Uterus (tissue), 4 donors: ENCODE data around the gene C6orf89. TPM values are rescaled to one million over a fixed set of nuclear protein-coding genes. Genes with fewer than 3 reads are reported as not detected.

Experiments used
- DNase-seq, 2 donors: peaks; one replicate each; pipeline ENCODE4 v3.0.0-alpha.2; 2019 to 2020
- H3K27ac ChIP-seq, 2 donors: fragments of 200-600 bp; sonication (generic); 1 replicate in 1 of 2; 2 replicates in 1 of 2; pipeline ENCODE4 v1.5.1; 2016 to 2018
- H3K27me3 ChIP-seq, 2 donors: fragments of 200-600 bp; sonication (generic); one replicate each; pipeline ENCODE4 v1.5.1; 2018 to 2019; ENCODE audit warnings: control low read depth in 1 of 2
- H3K36me3 ChIP-seq, 2 donors: fragments of 200-600 bp; sonication (generic); one replicate each; pipeline ENCODE4 v1.5.1; 2019; ENCODE audit warnings: control low read depth in 1 of 2
- H3K4me1 ChIP-seq, 2 donors: fragments of 200-600 bp; sonication (generic); one replicate each; pipeline ENCODE4 v1.5.1; 2018 to 2019; ENCODE audit warnings: control low read depth in 1 of 2
- H3K4me3 ChIP-seq, 2 donors: fragments of 200-600 bp; sonication (generic); 1 replicate in 1 of 2; 2 replicates in 1 of 2; pipeline ENCODE4 v1.5.1; 2018 to 2019; ENCODE audit warnings: mild to moderate bottlenecking in 1 of 2
- H3K9me3 ChIP-seq, 2 donors: fragments of 200-600 bp; sonication (generic); one replicate each; pipeline ENCODE4 v1.5.1; 2019; ENCODE audit warnings: control low read depth in 1 of 2
- POLR2A ChIP-seq, 2 donors: fragments of 450-650 bp; IDR thresholded peaks; one replicate each; pipeline ENCODE4 v1.6.1; 2016; ENCODE audit warnings: antibody characterized with exemption in 2 of 2, mild to moderate bottlenecking in 1 of 2, moderate library complexity in 1 of 2
- intact Hi-C: fragments of 100-400 bp; cut with DNase I; formaldehyde crosslinking; loops from one replicate; pipeline ENCODE4 v1.15.1; 2023; ENCODE audit warnings: low total_unique reads
- total RNA-seq, 4 donors: library from RNA; depleted of rRNA in 3 of 4; stranded (reverse); fragments of >200 nt in 3 of 4; gene quantifications; one replicate each; pipeline versions ENCODE4 v1.1.0 to v1.2.4, GENCODE V29; 2014 to 2023
- TF ChIP-seq, protein P1 (sequence below), 4 experiments: fragments of 200-600 bp in 2 of 4; fragments of 450-650 bp in 2 of 4; sonication (generic) in 2 of 4; IDR thresholded peaks; one replicate each; pipeline ENCODE4 v1.5.1; 2016 to 2019; ENCODE audit warnings: antibody characterized with exemption in 4 of 4, mild to moderate bottlenecking in 2 of 4, moderate library complexity in 1 of 4
- donor health status: DM: yes; HTN: yes; CAD: no.

Gene C6orf89
- total RNA-seq, 4 donors from 2014 or later: 21.3 to 67.9 (median 42.6) TPM

DNA sequence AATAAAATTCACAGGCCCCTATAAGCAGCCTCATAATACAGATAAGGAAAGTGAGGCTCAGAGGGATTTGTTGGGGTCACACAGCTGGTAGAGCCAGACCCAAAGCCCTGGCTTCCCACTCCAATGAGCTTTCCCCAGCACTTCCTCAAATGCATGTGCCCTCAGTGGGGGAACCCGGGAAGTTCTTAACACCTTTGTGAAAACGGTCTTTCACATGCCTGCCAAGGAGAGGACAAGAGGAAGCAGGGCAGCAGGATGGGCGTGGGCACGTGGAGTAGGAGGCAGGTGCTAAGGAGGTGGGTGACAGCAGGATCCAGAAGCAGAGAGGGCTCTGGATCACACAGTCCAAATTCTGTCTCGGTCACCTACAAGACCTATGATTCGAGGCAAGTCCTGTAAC lies 69.4 kb downstream of the C6orf89 start:
- intact Hi-C loops: no loop called here
- Histone ChIP-seq H3K27ac (no peak overlapping the region), H3K36me3 (no peaks in the 10 kb centered on the region), H3K4me1 (no peaks in the 10 kb centered on the region), H3K9me3 (no peaks in the 10 kb centered on the region), H3K4me3 (no peak overlapping the region), H3K27me3 (no peaks in the 10 kb centered on the region)
- TF ChIP-seq POLR2A (IDR thresholded peaks at IDR 0.05): no peak
- TF ChIP-seq, protein P1, sequence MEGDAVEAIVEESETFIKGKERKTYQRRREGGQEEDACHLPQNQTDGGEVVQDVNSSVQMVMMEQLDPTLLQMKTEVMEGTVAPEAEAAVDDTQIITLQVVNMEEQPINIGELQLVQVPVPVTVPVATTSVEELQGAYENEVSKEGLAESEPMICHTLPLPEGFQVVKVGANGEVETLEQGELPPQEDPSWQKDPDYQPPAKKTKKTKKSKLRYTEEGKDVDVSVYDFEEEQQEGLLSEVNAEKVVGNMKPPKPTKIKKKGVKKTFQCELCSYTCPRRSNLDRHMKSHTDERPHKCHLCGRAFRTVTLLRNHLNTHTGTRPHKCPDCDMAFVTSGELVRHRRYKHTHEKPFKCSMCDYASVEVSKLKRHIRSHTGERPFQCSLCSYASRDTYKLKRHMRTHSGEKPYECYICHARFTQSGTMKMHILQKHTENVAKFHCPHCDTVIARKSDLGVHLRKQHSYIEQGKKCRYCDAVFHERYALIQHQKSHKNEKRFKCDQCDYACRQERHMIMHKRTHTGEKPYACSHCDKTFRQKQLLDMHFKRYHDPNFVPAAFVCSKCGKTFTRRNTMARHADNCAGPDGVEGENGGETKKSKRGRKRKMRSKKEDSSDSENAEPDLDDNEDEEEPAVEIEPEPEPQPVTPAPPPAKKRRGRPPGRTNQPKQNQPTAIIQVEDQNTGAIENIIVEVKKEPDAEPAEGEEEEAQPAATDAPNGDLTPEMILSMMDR (IDR thresholded peaks at IDR 0.05): no peak
- no peak for DNase-seq

DNA sequence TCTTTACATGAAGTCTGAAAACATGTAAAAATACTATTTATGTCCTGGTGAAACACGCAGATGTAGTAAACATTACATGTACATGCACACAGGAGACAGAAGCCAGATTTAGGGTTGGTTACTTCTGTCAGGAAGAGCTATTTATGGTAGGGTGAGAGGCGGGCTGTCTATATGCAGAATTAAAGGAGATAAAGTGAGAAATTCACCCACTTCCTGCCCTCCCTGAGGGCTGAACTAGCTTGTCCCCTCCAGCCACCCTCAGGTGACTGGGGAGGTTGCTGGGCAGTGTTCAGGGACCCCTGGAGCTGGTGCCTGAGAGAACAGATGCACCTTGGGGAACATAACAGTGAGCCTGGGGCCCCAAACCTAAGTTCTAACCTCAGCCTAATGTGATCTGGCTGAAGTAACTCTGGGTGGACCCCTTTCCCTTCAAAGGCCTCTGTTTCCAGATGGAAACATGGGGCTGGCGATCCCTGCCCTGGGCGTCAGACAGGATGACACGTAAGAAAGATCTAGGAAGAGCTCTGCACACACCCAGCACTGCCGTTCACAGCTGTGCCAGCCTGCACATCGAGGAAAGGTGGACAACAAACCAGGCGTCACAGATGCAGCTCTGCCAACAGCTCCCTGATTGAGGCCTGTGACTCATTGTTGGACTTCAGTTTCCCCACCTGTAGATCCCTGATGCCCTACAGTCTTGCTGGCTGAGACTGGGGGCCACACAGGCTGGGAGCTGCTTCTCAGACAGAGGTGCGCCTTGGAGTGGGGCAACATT lies 70.1 kb downstream of the C6orf89 start:
- Histone ChIP-seq H3K4me1 (no peaks in the 10 kb centered on the region), H3K27me3 (no peaks in the 10 kb centered on the region), H3K36me3 (no peaks in the 10 kb centered on the region), H3K27ac (no peak overlapping the region), H3K4me3 (no peak overlapping the region), H3K9me3 (no peaks in the 10 kb centered on the region)
- intact Hi-C loops: no loop called here
- no peak for DNase-seq
- TF ChIP-seq POLR2A (IDR thresholded peaks at IDR 0.05): no peak
- TF ChIP-seq, protein P1 (IDR thresholded peaks at IDR 0.05): no peak

DNA sequence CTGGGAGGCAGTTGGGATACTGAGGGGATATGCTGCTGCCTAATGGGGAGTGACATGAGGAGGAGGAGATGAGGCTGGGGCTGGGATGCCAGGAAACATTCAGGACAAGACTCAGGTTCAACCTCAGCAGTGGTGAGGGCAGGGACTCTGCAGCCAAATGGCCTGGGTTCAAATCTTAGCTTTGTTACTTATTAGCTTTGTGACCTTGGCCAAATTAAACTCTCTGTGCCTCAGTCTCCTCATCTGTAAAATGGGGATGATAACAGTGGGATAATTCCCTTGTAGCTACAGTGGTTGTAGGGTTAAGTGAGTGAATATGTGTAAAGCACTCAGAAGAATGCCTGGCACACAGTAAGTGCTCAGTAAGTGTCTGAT lies 70.7 kb downstream of the C6orf89 start:
- DNase-seq: no peak
- TF ChIP-seq, protein P1 (IDR thresholded peaks at IDR 0.05): no peak
- no peak for TF ChIP-seq POLR2A (IDR thresholded peaks at IDR 0.05)

DNA sequence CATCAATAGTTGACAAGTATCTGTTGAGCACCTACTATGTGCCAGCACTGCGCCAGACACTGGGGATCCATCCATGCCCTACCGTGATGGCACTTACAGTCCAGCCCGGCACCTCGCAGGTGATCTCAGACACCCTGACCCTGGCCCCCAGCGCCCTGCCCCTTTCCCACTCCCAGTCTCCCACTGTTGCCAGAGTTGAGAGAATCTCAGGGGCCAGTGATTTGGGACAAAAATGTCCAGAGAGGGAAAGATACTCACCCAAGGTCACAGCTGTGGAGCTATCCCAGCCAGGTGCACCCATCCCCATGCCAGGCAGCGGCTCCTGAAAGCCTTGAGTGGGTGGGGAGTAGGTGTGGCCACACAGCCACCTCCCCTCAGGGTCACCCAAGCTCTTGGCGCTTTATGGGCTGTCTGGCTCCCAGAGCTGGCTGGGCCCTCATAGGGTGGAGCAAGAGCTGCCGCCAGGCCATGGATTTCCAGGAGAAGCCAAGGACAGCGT lies 72.1 kb downstream of the C6orf89 start:
- intact Hi-C loops: no loop called here
- H3K36me3 ChIP-seq: no peaks in the 10 kb centered on the region
- no peaks in the 10 kb centered on the region for H3K27me3 ChIP-seq
- TF ChIP-seq POLR2A (IDR thresholded peaks at IDR 0.05): no peak
- TF ChIP-seq, protein P1 (IDR thresholded peaks at IDR 0.05): no peak
- no peaks in the 10 kb centered on the region for H3K9me3 ChIP-seq
- H3K27ac ChIP-seq: no peak overlapping the region
- H3K4me3 ChIP-seq: no peak overlapping the region
- no peak for DNase-seq
- H3K4me1 ChIP-seq: no peaks in the 10 kb centered on the region

More for the DNA sequence above, 70.7 kb downstream of the C6orf89 start:
- H3K9me3 ChIP-seq: no peaks in the 10 kb centered on the region
- H3K4me3 ChIP-seq: no peak overlapping the region
- H3K27ac ChIP-seq: no peak overlapping the region
- H3K36me3 ChIP-seq: no peaks in the 10 kb centered on the region
- intact Hi-C loops: no loop called here
- H3K4me1 ChIP-seq: no peaks in the 10 kb centered on the region
- H3K27me3 ChIP-seq: no peaks in the 10 kb centered on the region

DNA sequence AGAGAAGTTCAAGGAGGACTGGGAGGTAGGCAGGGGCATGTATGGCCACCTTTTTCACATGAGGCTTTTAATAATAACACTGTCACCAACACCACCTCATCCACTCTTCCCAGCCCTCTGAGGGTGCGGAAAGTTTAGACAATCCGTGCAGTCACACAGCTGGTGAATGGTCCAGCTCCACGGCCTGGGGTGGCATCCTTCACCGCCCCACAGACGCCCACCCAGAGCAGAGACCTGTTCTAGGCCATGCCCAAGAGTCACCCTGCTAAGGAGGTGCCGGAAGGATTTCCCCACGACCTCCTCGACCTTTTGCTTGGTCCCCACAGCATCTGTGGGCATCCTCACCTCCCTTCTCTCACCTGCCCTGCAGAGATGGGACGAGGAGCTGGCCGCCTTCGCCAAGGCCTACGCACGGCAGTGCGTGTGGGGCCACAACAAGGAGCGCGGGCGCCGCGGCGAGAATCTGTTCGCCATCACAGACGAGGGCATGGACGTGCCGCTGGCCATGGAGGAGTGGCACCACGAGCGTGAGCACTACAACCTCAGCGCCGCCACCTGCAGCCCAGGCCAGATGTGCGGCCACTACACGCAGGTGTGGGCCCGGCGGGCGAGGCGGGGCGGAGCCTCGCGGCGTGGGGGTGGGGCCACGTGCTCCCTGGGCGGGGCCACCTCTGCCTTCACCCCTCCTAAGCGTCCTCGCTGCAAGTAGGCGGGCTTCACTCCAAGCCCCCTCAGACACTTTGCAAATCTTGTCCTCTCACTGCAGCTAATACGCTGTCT lies 73.2 kb downstream of the C6orf89 start:
- no peaks in the 10 kb centered on the region for H3K4me1 ChIP-seq
- H3K36me3 ChIP-seq: no peaks in the 10 kb centered on the region
- no peaks in the 10 kb centered on the region for H3K9me3 ChIP-seq
- H3K27ac ChIP-seq: no peak overlapping the region
- H3K27me3 ChIP-seq: no peaks in the 10 kb centered on the region
- intact Hi-C loops: no loop called here
- TF ChIP-seq, protein P1 (IDR thresholded peaks at IDR 0.05): no peak
- TF ChIP-seq POLR2A (IDR thresholded peaks at IDR 0.05): no peak
- H3K4me3 ChIP-seq: no peak overlapping the region
- no peak for DNase-seq
